Measurements from ENCODE around the gene MYBBP1A.

- TF ChIP-seq CTCF (IDR thresholded peaks at IDR 0.05 in 8 of 11, conservative IDR thresholded peaks at IDR 0.05 in 3 of 11) (no peak), POLR2AphosphoS5 (IDR thresholded peaks at IDR 0.05) (no peak), POLR2A (IDR thresholded peaks at IDR 0.05) (no peak)
Measured at GRCh38 chr17:4507361-4508111, 47.6 kb downstream of the MYBBP1A start.
